ENCODE results near the gene FBH1. TPM values are rescaled to one million over a fixed set of nuclear protein-coding genes. Genes with fewer than 3 reads are reported as not detected.
A peak's percentile ranks its signal among the peaks of the same experiment; 100 is the strongest.

The FBH1 gene
- total RNA-seq, 1 experiment from 2014 or later = 90.1 TPM

GRCh38 chr10:5977471-5978229 is 87.6 kb downstream of the FBH1 start, which contains the start of gene IL15RA:
TSS of gene IL15RA (minus strand) at chr10:5977543. CDS start at chr10:5977492, 51 bp downstream.
- DNase-seq (ENCODE audit: low spot score) = peak; percentile 73

GRCh38 chr10:5978230-5978489 is 88.1 kb downstream of the FBH1 start:
- DNase-seq (ENCODE audit: low spot score) = no peak

GRCh38 chr10:5981529-5981928 is 91.5 kb downstream of the FBH1 start:
- no peak for DNase-seq (ENCODE audit: low spot score)

- DNase-seq (ENCODE audit: low spot score) = no peak
Observed at GRCh38 chr10:5983774-5984173, 93.7 kb downstream of the FBH1 start.

GRCh38 chr10:5985029-5985428 is 95.0 kb downstream of the FBH1 start:
- DNase-seq (ENCODE audit: low spot score) = no peak

Other genes with a start within 250 kb of the FBH1 start
- 9.5 and 11.0 TPM in 2 replicates for gene ASB13, start 223.6 kb upstream of the FBH1 start, total RNA-seq (2014; rRNA removed; shearing (Covaris generic))
- gene TASOR2, start 205.4 kb upstream of the FBH1 start, total RNA-seq (2014; rRNA removed; shearing (Covaris generic)) = 59.0 and 77.7 TPM in 2 replicates
- gene GDI2, start 76.8 kb upstream of the FBH1 start, total RNA-seq (2014; rRNA removed; shearing (Covaris generic)) = 447 and 488 TPM in 2 replicates
- 14.0 and 14.6 TPM in 2 replicates for gene ANKRD16, start 350 bp upstream of the FBH1 start, total RNA-seq (2014; rRNA removed; shearing (Covaris generic))
- 10.3 and 16.3 TPM in 2 replicates for gene IL15RA, start 87.3 kb downstream of the FBH1 start, total RNA-seq (2014; rRNA removed; shearing (Covaris generic))
- gene IL2RA, start 172.1 kb downstream of the FBH1 start, total RNA-seq (2014; rRNA removed; shearing (Covaris generic)) = not detected in 2 replicates
- 56.5 and 70.3 TPM in 2 replicates for gene RBM17, start 198.8 kb downstream of the FBH1 start, total RNA-seq (2014; rRNA removed; shearing (Covaris generic))